ENCODE results near the gene IL22. TPM values are rescaled to one million over a fixed set of nuclear protein-coding genes. Genes with fewer than 3 reads are reported as not detected.
"Not testable (repeated sequence)": the region's sequence is repeated elsewhere in the genome, so short reads cannot be mapped to it uniquely, and the experiment has no call there.

IL22 gene
- total and polyA plus RNA-seq, 4 donors, result not detected

GRCh38 chr12:68224613-68225285, 28.7 kb downstream of the IL22 start:
- Histone ChIP-seq H3K9me3 (ENCODE audit: control insufficient read depth, insufficient read depth, low read length) (no peaks in the 10 kb centered on the region), H3K27ac (ENCODE audit: low read depth, low read length) (no peak overlapping the region), H3K27me3 (ENCODE audit: control insufficient read depth, insufficient read depth, low read length) (no peaks in the 10 kb centered on the region), H3K4me3 (ENCODE audit: low read depth, low read length) (no peak overlapping the region), H3K36me3 (ENCODE audit: control insufficient read depth, insufficient read depth, low read length) (no peaks in the 10 kb centered on the region), H3K4me1 (ENCODE audit: control insufficient read depth, insufficient read depth, low read length) (no peaks in the 10 kb centered on the region)
- DNase-seq (ENCODE audit: low read depth in 4 of 6, low spot score in 6 of 6), result no peak
- no CpG with 5 or more reads among the region's 3 CpGs for WGBS (ENCODE audit: insufficient coverage)

DNA sequence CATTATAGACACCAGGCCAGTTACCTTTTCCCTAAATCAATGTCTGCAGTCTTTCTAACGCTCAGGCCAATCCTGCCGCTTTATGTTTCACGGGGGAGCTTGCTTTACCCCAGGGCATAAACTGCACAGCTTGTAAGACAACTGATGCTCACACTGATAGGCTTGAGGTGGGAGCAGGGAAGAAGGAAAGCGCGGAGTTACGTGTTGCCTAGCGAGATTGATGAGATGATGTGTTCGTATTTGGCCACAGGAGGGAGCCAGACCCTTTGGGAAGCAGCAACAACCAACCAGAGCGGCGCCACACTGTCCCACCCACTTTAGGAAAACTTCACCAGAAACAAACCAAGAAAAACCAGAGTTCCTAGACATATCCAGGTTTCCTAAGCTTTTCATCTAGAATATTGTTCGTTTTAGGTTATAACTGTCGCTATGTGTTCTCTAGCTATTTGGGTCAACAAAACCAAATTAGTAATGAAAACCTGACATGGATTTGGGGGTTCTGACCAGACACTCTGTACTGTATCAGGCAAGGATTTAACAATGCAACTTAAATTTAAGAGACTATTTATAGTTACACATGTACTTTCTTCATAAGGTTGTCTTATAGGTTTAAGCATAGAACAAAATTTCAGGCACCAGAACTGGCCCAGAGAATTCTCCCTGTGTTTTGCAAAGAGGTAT, 30.2 kb downstream of the IL22 start:
- Histone ChIP-seq H3K4me3 (ENCODE audit: low read depth, low read length) (no peak overlapping the region), H3K36me3 (ENCODE audit: control insufficient read depth, insufficient read depth, low read length) (no peaks in the 10 kb centered on the region), H3K4me1 (ENCODE audit: control insufficient read depth, insufficient read depth, low read length) (no peaks in the 10 kb centered on the region), H3K27ac (ENCODE audit: low read depth, low read length) (no peak overlapping the region), H3K27me3 (ENCODE audit: control insufficient read depth, insufficient read depth, low read length) (no peaks in the 10 kb centered on the region), H3K9me3 (ENCODE audit: control insufficient read depth, insufficient read depth, low read length) (no peaks in the 10 kb centered on the region)
- peak; percentile 69 to 95 (median 79) for DNase-seq (ENCODE audit: low read depth in 4 of 6, low spot score in 6 of 6)
- WGBS (ENCODE audit: insufficient coverage), result 0% methylated on average over 7 of the region's 12 CpGs

DNA sequence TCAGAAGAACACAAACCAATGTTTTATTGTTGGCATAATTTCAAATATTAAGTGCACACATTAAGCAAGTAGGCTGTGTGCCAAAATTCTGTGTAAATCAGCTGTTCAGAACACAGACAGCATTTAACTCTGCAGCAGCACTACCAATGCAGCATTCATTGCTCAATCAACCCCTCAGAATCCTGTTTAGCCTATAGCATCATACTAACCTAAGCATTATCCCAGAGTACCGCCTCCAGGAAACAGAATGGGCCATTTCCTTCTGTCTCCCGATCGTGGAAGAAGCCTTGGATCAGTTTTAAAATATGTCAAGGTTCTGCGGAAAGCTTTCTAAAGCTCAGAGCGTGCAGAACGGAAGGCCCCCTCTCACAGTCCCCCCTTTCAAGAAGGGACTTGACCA, 31.1 kb downstream of the IL22 start:
- peak overlapping the region; percentile 35 for H3K4me3 ChIP-seq (ENCODE audit: low read depth, low read length)
- H3K4me1 ChIP-seq (ENCODE audit: control insufficient read depth, insufficient read depth, low read length), result no peaks in the 10 kb centered on the region
- H3K36me3 ChIP-seq (ENCODE audit: control insufficient read depth, insufficient read depth, low read length), result no peaks in the 10 kb centered on the region
- H3K9me3 ChIP-seq (ENCODE audit: control insufficient read depth, insufficient read depth, low read length), result no peaks in the 10 kb centered on the region
- peak in 2 of 6 donors; percentile 61 to 63 for DNase-seq (ENCODE audit: low read depth in 4 of 6, low spot score in 6 of 6)
- H3K27ac ChIP-seq (ENCODE audit: low read depth, low read length), result peak overlapping the region; percentile 29
- no peaks in the 10 kb centered on the region for H3K27me3 ChIP-seq (ENCODE audit: control insufficient read depth, insufficient read depth, low read length)
- WGBS (ENCODE audit: insufficient coverage), result 53% methylated on average over 6 of the region's 6 CpGs

DNA sequence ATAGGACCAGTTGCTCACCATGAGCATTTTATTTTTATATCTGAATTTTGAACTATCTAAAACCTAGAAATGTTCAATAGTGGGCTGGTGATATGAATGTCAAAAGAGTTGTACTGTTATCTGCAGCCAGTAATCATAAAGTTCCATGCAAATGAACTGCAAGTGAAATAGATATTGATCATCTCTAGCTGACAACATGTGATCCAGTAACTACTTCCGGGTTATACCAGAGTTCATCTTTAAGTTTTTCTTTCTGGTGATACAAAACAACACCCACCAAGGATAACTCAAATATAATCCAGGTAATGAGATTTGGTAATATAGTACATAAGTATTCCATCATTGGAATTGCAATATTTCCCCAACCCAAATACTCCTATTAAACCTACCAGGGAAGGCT, 31.9 kb downstream of the IL22 start:
- H3K27me3 ChIP-seq (ENCODE audit: control insufficient read depth, insufficient read depth, low read length), result no peaks in the 10 kb centered on the region
- WGBS (ENCODE audit: insufficient coverage), result no CpG with 5 or more reads among the region's 1 CpG

GRCh38 chr12:68210875-68211274, 42.5 kb downstream of the IL22 start:
- Histone ChIP-seq H3K9me3 (ENCODE audit: control insufficient read depth, insufficient read depth, low read length) (no peaks in the 10 kb centered on the region), H3K27me3 (ENCODE audit: control insufficient read depth, insufficient read depth, low read length) (no peaks in the 10 kb centered on the region), H3K4me1 (ENCODE audit: control insufficient read depth, insufficient read depth, low read length) (no peaks in the 10 kb centered on the region), H3K27ac (ENCODE audit: low read depth, low read length) (no peak overlapping the region), H3K4me3 (ENCODE audit: low read depth, low read length) (no peak overlapping the region), H3K36me3 (ENCODE audit: control insufficient read depth, insufficient read depth, low read length) (no peaks in the 10 kb centered on the region)
- no peak for DNase-seq (ENCODE audit: low read depth in 4 of 6, low spot score in 6 of 6)
- whole genome bisulfite sequencing (ENCODE audit: insufficient coverage), result no CpG with 5 or more reads among the region's 2 CpGs

More for the DNA sequence above, 31.9 kb downstream of the IL22 start:
- Histone ChIP-seq H3K27ac (ENCODE audit: low read depth, low read length) (no peak overlapping the region), H3K9me3 (ENCODE audit: control insufficient read depth, insufficient read depth, low read length) (no peaks in the 10 kb centered on the region), H3K4me1 (ENCODE audit: control insufficient read depth, insufficient read depth, low read length) (no peaks in the 10 kb centered on the region), H3K36me3 (ENCODE audit: control insufficient read depth, insufficient read depth, low read length) (no peaks in the 10 kb centered on the region), H3K4me3 (ENCODE audit: low read depth, low read length) (no peak overlapping the region)
- DNase-seq (ENCODE audit: low read depth in 4 of 6, low spot score in 6 of 6), result no peak

- WGBS (ENCODE audit: insufficient coverage), result 28% methylated on average over 9 of the region's 12 CpGs
- H3K27me3 ChIP-seq (ENCODE audit: control insufficient read depth, insufficient read depth, low read length); H3K27ac ChIP-seq (ENCODE audit: low read depth, low read length); H3K4me1 ChIP-seq (ENCODE audit: control insufficient read depth, insufficient read depth, low read length); H3K4me3 ChIP-seq (ENCODE audit: low read depth, low read length); DNase-seq (ENCODE audit: low read depth in 4 of 6, low spot score in 6 of 6); H3K9me3 ChIP-seq (ENCODE audit: control insufficient read depth, insufficient read depth, low read length); H3K36me3 ChIP-seq (ENCODE audit: control insufficient read depth, insufficient read depth, low read length): not testable (repeated sequence)
These were observed 44.2 kb downstream of the IL22 start for GRCh38 chr12:68209048-68209728.

DNA sequence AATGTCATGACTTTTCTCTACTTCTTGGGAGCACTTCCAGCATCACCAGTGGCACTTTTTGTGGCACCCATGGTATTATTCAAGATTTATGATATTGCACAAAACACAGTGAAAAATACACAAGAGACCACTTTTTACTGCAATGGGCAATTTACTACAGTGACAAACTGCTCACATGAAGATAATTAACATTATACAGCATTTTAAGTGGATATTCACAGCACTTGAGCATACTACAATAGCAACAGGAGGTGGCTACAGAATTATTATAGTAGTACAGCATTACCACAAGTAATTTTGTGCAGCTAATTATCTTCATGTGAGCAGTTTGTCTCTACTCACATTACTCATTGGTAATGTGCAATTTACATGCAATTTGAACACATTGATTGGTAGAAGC, 46.1 kb downstream of the IL22 start:
- no peaks in the 10 kb centered on the region for H3K9me3 ChIP-seq (ENCODE audit: control insufficient read depth, insufficient read depth, low read length)
- no peaks in the 10 kb centered on the region for H3K27me3 ChIP-seq (ENCODE audit: control insufficient read depth, insufficient read depth, low read length)
- no peaks in the 10 kb centered on the region for H3K36me3 ChIP-seq (ENCODE audit: control insufficient read depth, insufficient read depth, low read length)
- no peaks in the 10 kb centered on the region for H3K4me1 ChIP-seq (ENCODE audit: control insufficient read depth, insufficient read depth, low read length)
- H3K27ac ChIP-seq (ENCODE audit: low read depth, low read length), result no peak overlapping the region
- no peak overlapping the region for H3K4me3 ChIP-seq (ENCODE audit: low read depth, low read length)
- peak in 1 of 6 donors; percentile 92 for DNase-seq (ENCODE audit: low read depth in 4 of 6, low spot score in 6 of 6)

GRCh38 chr12:68206446-68206845, 47.0 kb downstream of the IL22 start:
- no peaks in the 10 kb centered on the region for H3K9me3 ChIP-seq (ENCODE audit: control insufficient read depth, insufficient read depth, low read length)
- H3K4me3 ChIP-seq (ENCODE audit: low read depth, low read length), result no peak overlapping the region
- H3K36me3 ChIP-seq (ENCODE audit: control insufficient read depth, insufficient read depth, low read length), result no peaks in the 10 kb centered on the region
- no peaks in the 10 kb centered on the region for H3K27me3 ChIP-seq (ENCODE audit: control insufficient read depth, insufficient read depth, low read length)
- no peak overlapping the region for H3K27ac ChIP-seq (ENCODE audit: low read depth, low read length)
- peak in 1 of 6 donors; percentile 6 for DNase-seq (ENCODE audit: low read depth in 4 of 6, low spot score in 6 of 6)
- WGBS (ENCODE audit: insufficient coverage), result no CpG with 5 or more reads among the region's 1 CpG
- no peaks in the 10 kb centered on the region for H3K4me1 ChIP-seq (ENCODE audit: control insufficient read depth, insufficient read depth, low read length)

GRCh38 chr12:68203460-68203875, 49.9 kb downstream of the IL22 start:
- 89% methylated on average over 1 of the region's 5 CpGs for WGBS (ENCODE audit: insufficient coverage)
- no peaks in the 10 kb centered on the region for H3K4me1 ChIP-seq (ENCODE audit: control insufficient read depth, insufficient read depth, low read length)
- no peak overlapping the region for H3K4me3 ChIP-seq (ENCODE audit: low read depth, low read length)
- no peak overlapping the region for H3K27ac ChIP-seq (ENCODE audit: low read depth, low read length)
- DNase-seq (ENCODE audit: low read depth in 4 of 6, low spot score in 6 of 6), result no peak
- H3K27me3 ChIP-seq (ENCODE audit: control insufficient read depth, insufficient read depth, low read length), result no peaks in the 10 kb centered on the region
- no peaks in the 10 kb centered on the region for H3K9me3 ChIP-seq (ENCODE audit: control insufficient read depth, insufficient read depth, low read length)
- no peaks in the 10 kb centered on the region for H3K36me3 ChIP-seq (ENCODE audit: control insufficient read depth, insufficient read depth, low read length)
